HCT116 (cell line): ENCODE data around the gene ACSBG1. TPM values are rescaled to one million over a fixed set of nuclear protein-coding genes. Genes with fewer than 3 reads are reported as not detected.

Source experiments
- ATAC-seq: fragments of 200-7000 bp; cut with Tn5 transposase; 2 replicates; pipeline ENCODE4 v1.9.1; 2020; ENCODE audit warnings: mild to moderate bottlenecking, moderate library complexity
- BruUV-seq: library from RNA; stranded (reverse); fragments of 400-500 nt; replicated peaks from 2 replicates; lab custom pipeline; 2021; lab: Mats Ljungman, UMichigan
- CTCF ChIA-PET: fragments of 300-600 bp; sonication (Branson Sonifier 250); formaldehyde crosslinking; loops from one replicate; lab custom pipeline; 2021; ENCODE audit warnings: antibody characterized with exemption; lab: Charles Lee
- POLR2A ChIA-PET: fragments of 300-600, 350-600 bp; sonication (Branson Sonifier 250); formaldehyde crosslinking; loops from one replicate; lab custom pipeline; 2021; ENCODE audit warnings: antibody characterized with exemption; lab: Charles Lee
- RAD21 ChIA-PET, 2 experiments: fragments of 300-600 bp; sonication (Branson Sonifier 250); formaldehyde crosslinking; loops; one replicate each; lab custom pipeline; 2023; ENCODE audit warnings: low total read pairs in 2 of 2; ENCODE audit not compliant: uncharacterized antibody in 2 of 2, unreplicated experiment in 2 of 2, low non-redundant PET in 1 of 2; lab: Charles Lee
- DNase-seq: peaks from one replicate; pipeline ENCODE4 v3.0.0-alpha.2; 2010; ENCODE audit warnings: low read depth, low spot score
- H2AFZ ChIP-seq: fragments of 200-600 bp; shearing (Covaris generic), sonication (generic); 2 replicates; pipeline ENCODE4 v1.6.1; 2017; ENCODE audit warnings: low read depth, mixed run types, mixed read lengths, antibody characterized with exemption, low read length; ENCODE audit not compliant: poor library complexity, severe bottlenecking
- H3K27ac ChIP-seq: 2 replicates; pipeline ENCODE4 v1.5.1; 2012; ENCODE audit warnings: low read depth, low read length
- H3K27me3 ChIP-seq: fragments of 200-600 bp; sonication (generic); 2 replicates; pipeline ENCODE4 v1.6.1; 2016; ENCODE audit warnings: mixed run types, low read length, mixed read lengths; ENCODE audit not compliant: insufficient read depth
- H3K36me3 ChIP-seq, 2 experiments: fragments of 200-500 bp in 1 of 2; fragments of 200-600 bp in 1 of 2; sonication (Bioruptor generic) in 1 of 2; sonication (generic) in 1 of 2; 2 replicates each; pipeline versions ENCODE4 v1.5.1 to v1.6.1; 2014 to 2016; ENCODE audit warnings: low read length in 2 of 2, inconsistent platforms in 1 of 2, mixed read lengths in 1 of 2, mixed run types in 1 of 2; ENCODE audit not compliant: insufficient read depth in 2 of 2, control insufficient read depth in 1 of 2
- H3K4me1 ChIP-seq, 2 experiments: fragments of 200-600 bp in 1 of 2; sonication (generic) in 1 of 2; 2 replicates each; pipeline versions ENCODE4 v1.5.1 to v1.6.1; 2012 to 2017; ENCODE audit warnings: low read length in 2 of 2, inconsistent platforms in 1 of 2, mild to moderate bottlenecking in 1 of 2, mixed read lengths in 1 of 2, mixed run types in 1 of 2, moderate library complexity in 1 of 2; ENCODE audit not compliant: insufficient read depth in 2 of 2, control insufficient read depth in 1 of 2
- H3K4me2 ChIP-seq: fragments of 200-600 bp; sonication (generic); 2 replicates; pipeline ENCODE4 v1.6.1; 2017; ENCODE audit warnings: mixed run types, low read length, mixed read lengths
- H3K4me3 ChIP-seq, 2 experiments: fragments of 200-600 bp in 1 of 2; sonication (generic) in 1 of 2; replicated peaks in 1 of 2; 2 replicates each; pipeline ENCODE4 v1.5.1; 2011 to 2016; ENCODE audit warnings: low read length in 2 of 2, control low read depth in 1 of 2, low read depth in 1 of 2, mild to moderate bottlenecking in 1 of 2, mixed read lengths in 1 of 2, mixed run types in 1 of 2
- H3K79me2 ChIP-seq: fragments of 200-600 bp; sonication (generic); 2 replicates; pipeline ENCODE4 v1.6.1; 2017; ENCODE audit warnings: mild to moderate bottlenecking, mixed run types, low read length, moderate library complexity, mixed read lengths; ENCODE audit not compliant: insufficient read depth
- H3K9ac ChIP-seq: fragments of 200-600 bp; sonication (generic); 2 replicates; pipeline ENCODE4 v1.6.1; 2016; ENCODE audit warnings: low read length, mixed read lengths
- H3K9me2 ChIP-seq: fragments of 200-600 bp; sonication (generic), shearing (Covaris generic); 2 replicates; pipeline ENCODE4 v1.6.1; 2017; ENCODE audit warnings: mixed run types, mild to moderate bottlenecking, moderate library complexity; ENCODE audit not compliant: insufficient read depth
- H3K9me3 ChIP-seq, 2 experiments: fragments of 200-500 bp in 1 of 2; fragments of 200-600 bp in 1 of 2; sonication (Bioruptor generic) in 1 of 2; sonication (generic) in 1 of 2; 2 replicates each; pipeline ENCODE4 v1.6.1; 2014 to 2017; ENCODE audit warnings: low read length in 2 of 2, mixed read lengths in 2 of 2, inconsistent platforms in 1 of 2, low read depth in 1 of 2, mild to moderate bottlenecking in 1 of 2, mixed run types in 1 of 2, moderate library complexity in 1 of 2; ENCODE audit not compliant: control insufficient read depth in 1 of 2, insufficient read depth in 1 of 2
- H4K20me1 ChIP-seq: fragments of 200-600 bp; sonication (generic), shearing (Covaris generic); 2 replicates; pipeline ENCODE4 v1.6.1; 2017; ENCODE audit warnings: mixed run types, mild to moderate bottlenecking, moderate library complexity; ENCODE audit not compliant: insufficient read depth
- ATF3 ChIP-seq: IDR thresholded peaks from 2 replicates; pipeline ENCODE4 v1.6.1; 2012
- CBX3 ChIP-seq: IDR thresholded peaks from 2 replicates; pipeline ENCODE4 v1.6.1; 2012; ENCODE audit warnings: low read depth
- EGR1 ChIP-seq: IDR thresholded peaks from 2 replicates; pipeline ENCODE4 v1.6.1; 2012; ENCODE audit warnings: low read depth
- EZH2 ChIP-seq: fragments of 200-600 bp; sonication (generic); IDR thresholded peaks from 2 replicates; pipeline ENCODE4 v1.6.1; 2017; ENCODE audit warnings: antibody characterized with exemption, mixed run types
- EZH2phosphoT487 ChIP-seq: fragments of 200-600 bp; IDR thresholded peaks from 2 replicates; pipeline ENCODE4 v1.6.1; 2018; ENCODE audit warnings: antibody characterized with exemption, borderline replicate concordance
- FOSL1 ChIP-seq: IDR thresholded peaks from 2 replicates; pipeline ENCODE4 v1.6.1; 2012; ENCODE audit warnings: low read depth
- POLR2AphosphoS5 ChIP-seq: IDR thresholded peaks from 2 replicates; pipeline ENCODE4 v1.6.1; 2011; ENCODE audit warnings: mild to moderate bottlenecking, low read depth, low read length, moderate library complexity
- RAD21 ChIP-seq: IDR thresholded peaks from 2 replicates; pipeline ENCODE4 v1.6.1; 2012; ENCODE audit warnings: low read depth, mild to moderate bottlenecking
- REST ChIP-seq: IDR thresholded peaks from 2 replicates; pipeline ENCODE4 v1.6.1; 2012; ENCODE audit warnings: low read depth
- SP1 ChIP-seq: IDR thresholded peaks from 2 replicates; pipeline ENCODE4 v1.6.1; 2012; ENCODE audit warnings: low read depth
- SRF ChIP-seq: IDR thresholded peaks from 2 replicates; pipeline ENCODE4 v1.6.1; 2012; ENCODE audit warnings: low read depth
- TCF7L2 ChIP-seq: IDR thresholded peaks from 2 replicates; pipeline ENCODE4 v1.7.0; 2011; ENCODE audit warnings: borderline replicate concordance, inconsistent platforms; ENCODE audit not compliant: insufficient read depth, insufficient read length; ENCODE audit errors: extremely low read depth
- ZFX ChIP-seq: fragments of 450-650 bp; IDR thresholded peaks from 2 replicates; pipeline ENCODE4 v1.6.1; 2017
- intact Hi-C: fragments of 100-400 bp; cut with micrococcal nuclease; formaldehyde crosslinking; loops from 2 replicates; pipeline ENCODE4 v1.10.0; 2022
- total RNA-seq: library from RNA; stranded (reverse); gene quantifications from one replicate; pipeline ENCODE4 v1.2.1, GENCODE V29; 2021; ENCODE audit not compliant: unreplicated experiment
- TF ChIP-seq, protein P1 (sequence below): IDR thresholded peaks from 2 replicates; pipeline ENCODE4 v1.6.1; 2011; ENCODE audit warnings: mild to moderate bottlenecking, low read length, moderate library complexity; ENCODE audit not compliant: insufficient replicate concordance; ENCODE audit errors: extremely low read depth

Gene ACSBG1
- total RNA-seq, 1 experiment from 2014 or later: 0.71 TPM

DNA sequence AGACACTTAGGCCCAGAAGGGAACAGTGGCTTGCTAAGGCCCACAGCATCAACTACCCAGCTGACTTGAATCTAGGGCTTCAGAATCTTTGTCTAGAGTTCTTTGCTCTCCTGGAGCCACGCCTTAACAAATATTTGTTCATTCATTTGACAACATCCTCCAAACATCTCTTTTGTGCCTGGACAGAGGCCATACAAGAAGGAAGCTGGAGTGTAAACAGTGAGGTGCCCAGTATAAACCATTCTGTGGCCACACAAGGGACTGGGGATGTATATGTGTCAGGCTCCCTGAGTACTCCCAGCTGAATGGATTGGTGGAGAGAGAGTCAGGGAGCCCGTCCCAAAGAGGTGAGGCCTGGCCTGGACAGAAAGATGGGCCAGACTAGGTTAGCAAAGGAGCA is 106.5 kb downstream of the ACSBG1 start:
- CTCF ChIA-PET: no interaction called here
- no peaks in the 10 kb centered on the region for H3K79me2 ChIP-seq
- H3K9ac ChIP-seq: no peak overlapping the region
- H2AFZ ChIP-seq: no peak overlapping the region
- H3K27ac ChIP-seq: no peak overlapping the region
- no peaks in the 10 kb centered on the region for H4K20me1 ChIP-seq
- no peaks in the 10 kb centered on the region for H3K9me2 ChIP-seq
- H3K9me3 ChIP-seq: no peaks in the 10 kb centered on the region
- H3K4me1 ChIP-seq: peaks cover 15 to 35% of the 10 kb centered on the region in 2 experiments; a peak in 3 of 4 replicates
- H3K4me3 ChIP-seq: no peak overlapping the region
- no TSS peak for BruUV-seq
- no peak for TF ChIP-seq EZH2
- no peak for TF ChIP-seq SRF
- TF ChIP-seq RAD21: no peak
- no peak for TF ChIP-seq FOSL1
- no peak for TF ChIP-seq ATF3
- no peak for TF ChIP-seq ZFX
- no peak for TF ChIP-seq EGR1
- no peak for TF ChIP-seq EZH2phosphoT487
- no peak for TF ChIP-seq POLR2AphosphoS5
- no peak for TF ChIP-seq CBX3
- no peak for TF ChIP-seq TCF7L2
- no peak for TF ChIP-seq REST
- TF ChIP-seq SP1: no peak
- TF ChIP-seq, protein P1, sequence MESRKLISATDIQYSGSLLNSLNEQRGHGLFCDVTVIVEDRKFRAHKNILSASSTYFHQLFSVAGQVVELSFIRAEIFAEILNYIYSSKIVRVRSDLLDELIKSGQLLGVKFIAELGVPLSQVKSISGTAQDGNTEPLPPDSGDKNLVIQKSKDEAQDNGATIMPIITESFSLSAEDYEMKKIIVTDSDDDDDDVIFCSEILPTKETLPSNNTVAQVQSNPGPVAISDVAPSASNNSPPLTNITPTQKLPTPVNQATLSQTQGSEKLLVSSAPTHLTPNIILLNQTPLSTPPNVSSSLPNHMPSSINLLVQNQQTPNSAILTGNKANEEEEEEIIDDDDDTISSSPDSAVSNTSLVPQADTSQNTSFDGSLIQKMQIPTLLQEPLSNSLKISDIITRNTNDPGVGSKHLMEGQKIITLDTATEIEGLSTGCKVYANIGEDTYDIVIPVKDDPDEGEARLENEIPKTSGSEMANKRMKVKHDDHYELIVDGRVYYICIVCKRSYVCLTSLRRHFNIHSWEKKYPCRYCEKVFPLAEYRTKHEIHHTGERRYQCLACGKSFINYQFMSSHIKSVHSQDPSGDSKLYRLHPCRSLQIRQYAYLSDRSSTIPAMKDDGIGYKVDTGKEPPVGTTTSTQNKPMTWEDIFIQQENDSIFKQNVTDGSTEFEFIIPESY: no peak
- no peak for DNase-seq
- RAD21 ChIA-PET: no interaction called here
- H3K4me2 ChIP-seq: no peak overlapping the region
- H3K36me3 ChIP-seq: no peaks in the 10 kb centered on the region
- intact Hi-C loops: no loop called here
- H3K27me3 ChIP-seq: no peaks in the 10 kb centered on the region
- POLR2A ChIA-PET: no interaction called here
- no peak for ATAC-seq
